GM12865 (cell line): Measurements from ENCODE around the gene REXO1.
"Not testable (repeated sequence)": the region's sequence is repeated elsewhere in the genome, so short reads cannot be mapped to it uniquely, and the experiment has no call there.

Experiments used
- DNase-seq: peaks from one replicate; pipeline ENCODE4 v3.0.0; 2010; ENCODE audit warnings: low read depth
- H3K4me3 ChIP-seq: 2 replicates; pipeline ENCODE4 v1.5.1; 2011; ENCODE audit warnings: mild to moderate bottlenecking, low read depth, low read length, control low read depth
- TF ChIP-seq, protein P1 (sequence below): IDR thresholded peaks from 2 replicates; pipeline ENCODE4 v1.5.1; 2011; ENCODE audit warnings: low read length, control low read depth, low read depth, inconsistent platforms; ENCODE audit not compliant: insufficient read depth; ENCODE audit errors: missing control alignments

The REXO1 gene, protein sequence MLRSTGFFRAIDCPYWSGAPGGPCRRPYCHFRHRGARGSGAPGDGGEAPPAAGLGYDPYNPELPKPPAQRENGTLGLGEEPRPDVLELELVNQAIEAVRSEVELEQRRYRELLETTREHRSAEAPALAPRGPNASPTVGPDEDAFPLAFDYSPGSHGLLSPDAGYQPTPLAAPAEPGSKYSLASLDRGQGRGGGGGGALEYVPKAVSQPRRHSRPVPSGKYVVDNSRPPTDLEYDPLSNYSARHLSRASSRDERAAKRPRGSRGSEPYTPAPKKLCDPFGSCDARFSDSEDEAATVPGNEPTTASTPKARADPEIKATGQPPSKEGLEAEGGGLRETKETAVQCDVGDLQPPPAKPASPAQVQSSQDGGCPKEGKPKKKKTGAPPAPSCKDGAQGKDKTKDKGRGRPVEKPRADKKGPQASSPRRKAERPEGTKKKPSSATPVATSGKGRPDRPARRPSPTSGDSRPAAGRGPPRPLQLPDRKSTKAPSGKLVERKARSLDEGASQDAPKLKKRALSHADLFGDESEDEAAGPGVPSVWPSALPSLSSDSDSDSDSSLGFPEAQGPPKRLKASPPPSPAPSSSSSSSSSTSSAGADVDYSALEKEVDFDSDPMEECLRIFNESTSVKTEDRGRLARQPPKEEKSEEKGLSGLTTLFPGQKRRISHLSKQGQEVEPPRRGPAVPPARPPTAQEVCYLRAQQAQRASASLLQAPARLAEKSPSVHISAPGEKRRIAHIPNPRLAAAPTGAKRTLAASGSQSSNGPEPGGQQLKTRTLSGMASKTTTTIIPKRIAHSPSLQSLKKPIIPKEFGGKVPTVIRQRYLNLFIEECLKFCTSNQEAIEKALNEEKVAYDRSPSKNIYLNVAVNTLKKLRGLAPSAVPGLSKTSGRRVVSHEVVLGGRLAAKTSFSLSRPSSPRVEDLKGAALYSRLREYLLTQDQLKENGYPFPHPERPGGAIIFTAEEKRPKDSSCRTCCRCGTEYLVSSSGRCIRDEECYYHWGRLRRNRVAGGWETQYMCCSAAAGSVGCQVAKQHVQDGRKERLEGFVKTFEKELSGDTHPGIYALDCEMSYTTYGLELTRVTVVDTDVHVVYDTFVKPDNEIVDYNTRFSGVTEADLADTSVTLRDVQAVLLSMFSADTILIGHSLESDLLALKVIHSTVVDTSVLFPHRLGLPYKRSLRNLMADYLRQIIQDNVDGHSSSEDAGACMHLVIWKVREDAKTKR

GRCh38 chr19:1848399-1849131 lies at the start of gene REXO1:
REXO1 (minus strand) TSS chr19:1848483; CDS start chr19:1848358, 125 bp downstream.
- TF ChIP-seq, protein P1, sequence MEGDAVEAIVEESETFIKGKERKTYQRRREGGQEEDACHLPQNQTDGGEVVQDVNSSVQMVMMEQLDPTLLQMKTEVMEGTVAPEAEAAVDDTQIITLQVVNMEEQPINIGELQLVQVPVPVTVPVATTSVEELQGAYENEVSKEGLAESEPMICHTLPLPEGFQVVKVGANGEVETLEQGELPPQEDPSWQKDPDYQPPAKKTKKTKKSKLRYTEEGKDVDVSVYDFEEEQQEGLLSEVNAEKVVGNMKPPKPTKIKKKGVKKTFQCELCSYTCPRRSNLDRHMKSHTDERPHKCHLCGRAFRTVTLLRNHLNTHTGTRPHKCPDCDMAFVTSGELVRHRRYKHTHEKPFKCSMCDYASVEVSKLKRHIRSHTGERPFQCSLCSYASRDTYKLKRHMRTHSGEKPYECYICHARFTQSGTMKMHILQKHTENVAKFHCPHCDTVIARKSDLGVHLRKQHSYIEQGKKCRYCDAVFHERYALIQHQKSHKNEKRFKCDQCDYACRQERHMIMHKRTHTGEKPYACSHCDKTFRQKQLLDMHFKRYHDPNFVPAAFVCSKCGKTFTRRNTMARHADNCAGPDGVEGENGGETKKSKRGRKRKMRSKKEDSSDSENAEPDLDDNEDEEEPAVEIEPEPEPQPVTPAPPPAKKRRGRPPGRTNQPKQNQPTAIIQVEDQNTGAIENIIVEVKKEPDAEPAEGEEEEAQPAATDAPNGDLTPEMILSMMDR = peak; percentile 85
- peak; percentile 97 for DNase-seq
- H3K4me3 ChIP-seq = peak within 1 kb of the TSS; percentile 93

DNA sequence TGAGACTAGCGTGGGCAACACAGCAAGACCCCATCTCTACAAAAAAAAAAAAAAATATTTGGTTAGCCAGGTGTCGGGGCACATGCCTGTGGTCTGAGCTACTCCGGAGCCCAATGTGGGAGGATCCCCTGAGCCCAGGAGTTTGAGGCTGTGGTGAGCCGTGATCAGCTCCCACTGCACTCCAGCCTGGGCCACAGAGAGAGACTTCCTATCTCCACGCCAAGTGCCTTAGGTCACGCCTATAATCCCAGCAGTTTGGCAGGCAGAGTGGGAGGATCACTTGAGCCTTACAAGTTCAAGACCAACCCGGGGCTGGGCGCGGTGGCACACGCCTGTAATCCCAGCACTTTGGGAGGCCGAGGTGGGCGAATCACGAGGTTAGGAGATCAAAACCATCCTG lies 48.2 kb upstream of the REXO1 start:
- TF ChIP-seq, protein P1 = no peak
- peak overlapping the region; percentile 54; the same call in 1 of the 2 replicates for H3K4me3 ChIP-seq
- peak; percentile 16 for DNase-seq

- TF ChIP-seq, protein P1 = no peak
- H3K4me3 ChIP-seq = no peak overlapping the region
- DNase-seq = no peak
Measured at GRCh38 chr19:1893791-1894190, 45.5 kb upstream of the REXO1 start.

- TF ChIP-seq, protein P1 = no peak
- no peak overlapping the region for H3K4me3 ChIP-seq
- DNase-seq = no peak
Measured at GRCh38 chr19:1889907-1890306, 41.6 kb upstream of the REXO1 start.

DNA sequence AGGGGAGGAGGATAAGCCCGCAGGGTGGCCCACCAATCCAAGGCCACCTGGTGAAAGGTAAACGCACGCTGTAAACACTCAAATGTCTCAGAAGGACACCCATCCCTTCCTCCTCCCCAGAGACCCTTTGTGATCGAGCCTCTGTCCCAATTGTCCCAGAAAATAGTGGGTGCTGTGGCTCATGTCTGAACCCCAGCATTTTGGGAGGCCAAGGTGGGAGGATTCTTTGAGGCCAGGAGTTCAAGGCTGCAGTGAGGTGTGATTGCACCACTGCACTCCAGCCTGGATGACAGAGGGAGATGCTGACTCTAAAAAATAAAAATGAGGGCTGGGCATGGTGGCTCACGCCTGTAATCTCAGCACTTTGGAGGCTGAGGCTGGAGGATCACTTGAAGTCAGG lies 40.1 kb upstream of the REXO1 start:
- no peak for DNase-seq
- TF ChIP-seq, protein P1 = no peak
- no peak overlapping the region for H3K4me3 ChIP-seq

DNA sequence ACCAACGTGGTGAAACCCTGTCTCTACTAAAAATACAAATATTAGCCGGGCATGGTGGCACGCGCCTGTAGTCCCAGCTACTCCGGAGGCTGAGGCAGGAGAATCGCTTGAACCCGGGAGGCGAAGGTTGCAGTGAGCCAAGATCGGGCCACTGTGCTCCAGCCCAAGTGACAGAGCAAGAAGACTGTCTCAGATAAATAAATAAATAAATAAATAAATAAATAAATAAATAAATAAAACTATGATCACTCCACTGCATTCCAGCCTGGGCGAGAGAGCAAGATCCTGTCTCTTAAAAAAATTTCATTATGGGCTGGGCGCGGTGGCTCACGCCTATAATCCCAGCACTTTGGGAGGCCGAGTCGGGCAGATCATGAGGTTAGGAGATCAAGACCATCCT lies 38.1 kb upstream of the REXO1 start:
- not testable (repeated sequence) for H3K4me3 ChIP-seq, DNase-seq

GRCh38 chr19:1885398-1886119 lies 37.3 kb upstream of the REXO1 start, which contains the start of gene ABHD17A:
ABHD17A (minus strand) TSS chr19:1885496; CDS start chr19:1881566, 3,930 bp downstream.
- peak within 1 kb of the TSS; percentile 99 for H3K4me3 ChIP-seq
- DNase-seq = peak; percentile 96
